Uterus (tissue), 4 donors: ENCODE measurements around the gene FAM90A26. TPM values are rescaled to one million over a fixed set of nuclear protein-coding genes. Genes with fewer than 3 reads are reported as not detected.
"Not testable (repeated sequence)": the region's sequence is repeated elsewhere in the genome, so short reads cannot be mapped to it uniquely, and the experiment has no call there.

Experiments used
- DNase-seq, 2 donors: peaks; one replicate each; pipeline ENCODE4 v3.0.0-alpha.2; 2019 to 2020
- H3K27ac ChIP-seq, 2 donors: fragments of 200-600 bp; sonication (generic); 1 replicate in 1 of 2; 2 replicates in 1 of 2; pipeline ENCODE4 v1.5.1; 2016 to 2018
- H3K27me3 ChIP-seq, 2 donors: fragments of 200-600 bp; sonication (generic); one replicate each; pipeline ENCODE4 v1.5.1; 2018 to 2019; ENCODE audit warnings: control low read depth in 1 of 2
- H3K36me3 ChIP-seq, 2 donors: fragments of 200-600 bp; sonication (generic); one replicate each; pipeline ENCODE4 v1.5.1; 2019; ENCODE audit warnings: control low read depth in 1 of 2
- H3K4me1 ChIP-seq, 2 donors: fragments of 200-600 bp; sonication (generic); one replicate each; pipeline ENCODE4 v1.5.1; 2018 to 2019; ENCODE audit warnings: control low read depth in 1 of 2
- H3K4me3 ChIP-seq, 2 donors: fragments of 200-600 bp; sonication (generic); 1 replicate in 1 of 2; 2 replicates in 1 of 2; pipeline ENCODE4 v1.5.1; 2018 to 2019; ENCODE audit warnings: mild to moderate bottlenecking in 1 of 2
- H3K9me3 ChIP-seq, 2 donors: fragments of 200-600 bp; sonication (generic); one replicate each; pipeline ENCODE4 v1.5.1; 2019; ENCODE audit warnings: control low read depth in 1 of 2
- intact Hi-C: fragments of 100-400 bp; cut with DNase I; formaldehyde crosslinking; loops from one replicate; pipeline ENCODE4 v1.15.1; 2023; ENCODE audit warnings: low total_unique reads
- total RNA-seq, 4 donors: library from RNA; depleted of rRNA in 3 of 4; stranded (reverse); fragments of >200 nt in 3 of 4; gene quantifications; one replicate each; pipeline versions ENCODE4 v1.1.0 to v1.2.4, GENCODE V29; 2014 to 2023
- TF ChIP-seq, protein P1 (sequence below), 4 experiments: fragments of 200-600 bp in 2 of 4; fragments of 450-650 bp in 2 of 4; sonication (generic) in 2 of 4; IDR thresholded peaks; one replicate each; pipeline ENCODE4 v1.5.1; 2016 to 2019; ENCODE audit warnings: antibody characterized with exemption in 4 of 4, mild to moderate bottlenecking in 2 of 4, moderate library complexity in 1 of 4
- donor health status: DM: yes; HTN: yes; CAD: no.

FAM90A26 gene
- total RNA-seq, result not detected

DNA sequence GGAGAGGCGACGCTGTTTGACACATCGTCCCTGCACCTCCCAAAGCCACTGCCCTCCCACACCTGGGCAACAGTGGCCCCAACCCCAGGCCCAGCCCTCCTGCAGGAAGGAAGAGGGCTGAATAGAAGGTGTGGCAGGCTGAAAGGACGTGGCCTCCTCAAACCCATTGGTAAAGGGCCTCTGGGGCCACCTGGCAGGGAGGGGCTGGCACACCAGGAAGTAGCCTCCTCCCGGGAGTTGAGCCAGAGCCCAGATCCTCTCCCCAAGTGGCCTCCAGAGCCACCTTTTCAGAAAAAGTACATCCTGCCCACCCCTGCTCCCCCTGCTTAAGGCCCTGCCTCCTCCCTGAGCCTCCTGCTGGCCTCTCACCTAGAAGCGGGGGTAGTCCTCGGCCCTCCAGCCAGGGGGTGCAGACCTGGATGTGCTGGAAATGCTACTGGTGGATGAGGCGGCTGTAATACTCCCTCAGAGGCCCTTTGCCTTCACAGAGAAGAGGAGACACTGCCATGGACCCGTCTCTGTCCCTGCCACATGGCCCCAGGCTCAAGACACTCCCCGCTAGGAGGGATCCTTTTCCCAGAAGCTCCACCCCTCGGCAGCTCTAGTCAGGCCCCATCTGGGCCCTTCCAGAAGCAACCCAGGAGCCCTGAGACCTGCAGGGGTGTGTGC is at the start of gene FAM90A26:
Gene FAM90A26, plus strand, starts transcription at position 619 of the 669 bp plus-strand sequence. CDS start 2,764 bp downstream, outside the sequence.
- H3K9me3 ChIP-seq, H3K27ac ChIP-seq, H3K4me3 ChIP-seq, DNase-seq, H3K36me3 ChIP-seq, H3K27me3 ChIP-seq, H3K4me1 ChIP-seq, intact Hi-C loops: not testable (repeated sequence)

- H3K36me3 ChIP-seq, H3K4me3 ChIP-seq, H3K9me3 ChIP-seq, intact Hi-C loops, H3K27ac ChIP-seq, H3K4me1 ChIP-seq, H3K27me3 ChIP-seq, DNase-seq: not testable (repeated sequence)
These were observed 47.5 kb upstream of the FAM90A26 start for GRCh38 chr4:9122711-9123110.

DNA sequence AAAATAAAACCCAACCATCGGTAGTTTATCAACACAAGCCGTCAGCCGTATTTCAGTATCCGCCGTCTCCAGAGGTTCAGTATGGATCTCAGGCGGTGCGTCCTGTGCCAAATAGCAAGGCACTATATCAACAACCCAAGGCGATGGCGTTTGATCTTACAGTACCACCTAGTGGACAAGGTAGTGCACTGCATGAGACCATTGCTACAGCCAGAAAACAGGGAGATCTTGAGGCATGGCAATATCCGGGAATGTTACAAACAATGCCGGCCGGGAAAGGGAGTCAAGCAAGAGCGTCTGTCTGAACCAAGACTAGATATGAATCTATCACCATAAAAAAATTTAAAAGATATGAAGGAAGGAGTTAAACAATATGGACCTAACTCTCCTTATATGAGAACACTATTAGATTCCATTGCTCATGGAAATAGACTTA is 46.6 kb upstream of the FAM90A26 start:
- peak; percentile 34 to 71 for DNase-seq
- H3K4me3 ChIP-seq, H3K27ac ChIP-seq, intact Hi-C loops, H3K4me1 ChIP-seq, H3K9me3 ChIP-seq, H3K36me3 ChIP-seq, H3K27me3 ChIP-seq: not testable (repeated sequence)
- TF ChIP-seq, protein P1, sequence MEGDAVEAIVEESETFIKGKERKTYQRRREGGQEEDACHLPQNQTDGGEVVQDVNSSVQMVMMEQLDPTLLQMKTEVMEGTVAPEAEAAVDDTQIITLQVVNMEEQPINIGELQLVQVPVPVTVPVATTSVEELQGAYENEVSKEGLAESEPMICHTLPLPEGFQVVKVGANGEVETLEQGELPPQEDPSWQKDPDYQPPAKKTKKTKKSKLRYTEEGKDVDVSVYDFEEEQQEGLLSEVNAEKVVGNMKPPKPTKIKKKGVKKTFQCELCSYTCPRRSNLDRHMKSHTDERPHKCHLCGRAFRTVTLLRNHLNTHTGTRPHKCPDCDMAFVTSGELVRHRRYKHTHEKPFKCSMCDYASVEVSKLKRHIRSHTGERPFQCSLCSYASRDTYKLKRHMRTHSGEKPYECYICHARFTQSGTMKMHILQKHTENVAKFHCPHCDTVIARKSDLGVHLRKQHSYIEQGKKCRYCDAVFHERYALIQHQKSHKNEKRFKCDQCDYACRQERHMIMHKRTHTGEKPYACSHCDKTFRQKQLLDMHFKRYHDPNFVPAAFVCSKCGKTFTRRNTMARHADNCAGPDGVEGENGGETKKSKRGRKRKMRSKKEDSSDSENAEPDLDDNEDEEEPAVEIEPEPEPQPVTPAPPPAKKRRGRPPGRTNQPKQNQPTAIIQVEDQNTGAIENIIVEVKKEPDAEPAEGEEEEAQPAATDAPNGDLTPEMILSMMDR (IDR thresholded peaks at IDR 0.05), result peak; percentile 45 to 83 (median 63)

DNA sequence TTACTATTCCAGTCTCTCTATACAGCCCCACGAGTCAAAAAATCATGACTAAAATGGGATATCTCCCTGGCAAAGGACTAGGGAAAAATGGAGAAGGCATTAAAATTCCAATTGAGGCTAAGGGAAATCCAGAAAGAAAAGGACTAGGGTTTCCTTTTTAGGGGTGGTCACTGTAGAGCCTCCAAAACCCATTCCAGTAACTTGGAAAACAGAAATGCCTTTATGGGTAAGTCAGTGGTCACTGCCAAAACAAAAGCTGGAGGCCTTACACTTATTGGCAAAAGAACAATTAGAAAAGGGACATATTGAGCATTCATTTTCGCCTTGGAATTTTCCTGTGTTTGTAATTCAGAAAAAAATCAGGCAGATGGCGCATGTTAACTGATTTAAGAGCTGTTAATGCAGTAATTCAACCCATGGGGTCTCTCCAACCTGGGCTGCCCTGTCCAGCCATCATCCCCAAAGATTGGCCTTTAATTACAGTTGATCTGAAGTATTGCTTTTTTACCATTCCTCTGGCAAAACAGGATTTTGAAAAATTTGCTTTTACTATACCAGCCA is 44.5 kb upstream of the FAM90A26 start:
- H3K27ac ChIP-seq, intact Hi-C loops, H3K27me3 ChIP-seq, H3K9me3 ChIP-seq, DNase-seq, H3K36me3 ChIP-seq, H3K4me1 ChIP-seq, H3K4me3 ChIP-seq: not testable (repeated sequence)

- intact Hi-C loops, H3K9me3 ChIP-seq, H3K27ac ChIP-seq, H3K4me3 ChIP-seq, H3K36me3 ChIP-seq, H3K4me1 ChIP-seq, H3K27me3 ChIP-seq: not testable (repeated sequence)
- peak; percentile 54 to 58 for DNase-seq
These were observed 38.8 kb upstream of the FAM90A26 start for GRCh38 chr4:9131420-9131819.

GRCh38 chr4:9132849-9133248 is 37.4 kb upstream of the FAM90A26 start:
- H3K36me3 ChIP-seq, intact Hi-C loops, DNase-seq, H3K4me3 ChIP-seq, H3K4me1 ChIP-seq, H3K27ac ChIP-seq, H3K27me3 ChIP-seq, H3K9me3 ChIP-seq: not testable (repeated sequence)

GRCh38 chr4:9134011-9134410 is 36.2 kb upstream of the FAM90A26 start:
- H3K4me3 ChIP-seq, DNase-seq, intact Hi-C loops, H3K36me3 ChIP-seq, H3K9me3 ChIP-seq, H3K4me1 ChIP-seq, H3K27me3 ChIP-seq: not testable (repeated sequence)
- H3K27ac ChIP-seq, result peak overlapping the region; percentile 1 to 70

DNA sequence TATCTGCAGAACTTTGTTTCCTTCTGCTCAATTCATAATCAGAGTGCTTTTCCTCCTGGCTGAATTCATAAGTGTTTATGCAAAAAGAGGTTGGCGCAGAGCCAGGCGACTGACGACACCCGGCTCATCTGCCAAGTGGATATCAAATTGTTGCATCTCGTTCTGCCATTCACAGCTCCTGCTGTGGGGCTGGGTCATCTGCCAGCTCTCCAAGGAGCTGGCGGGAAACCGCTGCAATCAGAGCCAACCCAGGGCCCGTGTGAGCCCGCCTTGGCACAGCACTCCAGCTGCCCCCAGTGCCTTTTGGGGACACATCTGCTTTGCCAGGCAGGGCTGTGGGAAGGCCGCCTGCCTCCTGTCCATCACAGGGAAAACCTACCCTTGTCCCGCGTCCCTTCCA is 35.7 kb upstream of the FAM90A26 start:
- intact Hi-C loops, H3K4me3 ChIP-seq, H3K4me1 ChIP-seq, H3K36me3 ChIP-seq, H3K27me3 ChIP-seq, H3K9me3 ChIP-seq: not testable (repeated sequence)
- DNase-seq, result peak; percentile 82 to 85
- peak overlapping the region; percentile 1 to 70 for H3K27ac ChIP-seq

- H3K4me1 ChIP-seq, H3K9me3 ChIP-seq, DNase-seq, intact Hi-C loops, H3K36me3 ChIP-seq, H3K4me3 ChIP-seq, H3K27ac ChIP-seq, H3K27me3 ChIP-seq: not testable (repeated sequence)
These were observed 29.2 kb upstream of the FAM90A26 start for GRCh38 chr4:9141050-9141449.

GRCh38 chr4:9142786-9143185 is 27.4 kb upstream of the FAM90A26 start:
- H3K9me3 ChIP-seq, H3K4me3 ChIP-seq, H3K36me3 ChIP-seq, intact Hi-C loops, H3K27ac ChIP-seq, H3K4me1 ChIP-seq, H3K27me3 ChIP-seq, DNase-seq: not testable (repeated sequence)
